ENCODE results near the gene HSD17B2.

GRCh38 chr16:82023206-82023605 is 11.8 kb upstream of the HSD17B2 start:
- no peak for TF ChIP-seq CTCF (IDR thresholded peaks at IDR 0.05)
- no peak for TF ChIP-seq POLR2A (IDR thresholded peaks at IDR 0.05)

Measured in tibial nerve (tissue), 3 donors.